GM12874 (cell line): ENCODE measurements around the gene MBNL2.

Experiments
- TF ChIP-seq, protein P1 (sequence below): IDR thresholded peaks from 2 replicates; pipeline ENCODE4 v1.5.1; 2011; ENCODE audit warnings: low read depth, mild to moderate bottlenecking, control low read depth, low read length, moderate library complexity; ENCODE audit not compliant: insufficient read depth

The MBNL2 gene

DNA sequence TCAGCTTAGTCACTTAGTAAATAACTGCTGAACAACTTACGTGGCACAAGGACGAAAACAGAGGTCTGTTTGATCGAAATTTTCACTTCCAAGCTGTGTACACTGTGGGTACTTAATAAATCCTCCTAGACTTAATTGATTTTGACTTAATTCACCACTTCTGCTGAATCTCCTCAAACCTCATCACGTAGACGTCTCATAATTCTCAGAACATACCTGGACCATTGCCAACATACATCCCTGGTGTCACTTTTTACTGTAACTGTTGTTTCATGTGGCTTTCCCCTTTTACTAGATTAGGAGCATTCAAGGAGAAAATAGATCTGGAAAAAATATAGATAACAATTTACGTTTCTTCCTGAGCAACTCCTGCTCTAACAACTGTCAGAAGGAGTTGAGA, 105.0 kb downstream of the MBNL2 start:
- TF ChIP-seq, protein P1, sequence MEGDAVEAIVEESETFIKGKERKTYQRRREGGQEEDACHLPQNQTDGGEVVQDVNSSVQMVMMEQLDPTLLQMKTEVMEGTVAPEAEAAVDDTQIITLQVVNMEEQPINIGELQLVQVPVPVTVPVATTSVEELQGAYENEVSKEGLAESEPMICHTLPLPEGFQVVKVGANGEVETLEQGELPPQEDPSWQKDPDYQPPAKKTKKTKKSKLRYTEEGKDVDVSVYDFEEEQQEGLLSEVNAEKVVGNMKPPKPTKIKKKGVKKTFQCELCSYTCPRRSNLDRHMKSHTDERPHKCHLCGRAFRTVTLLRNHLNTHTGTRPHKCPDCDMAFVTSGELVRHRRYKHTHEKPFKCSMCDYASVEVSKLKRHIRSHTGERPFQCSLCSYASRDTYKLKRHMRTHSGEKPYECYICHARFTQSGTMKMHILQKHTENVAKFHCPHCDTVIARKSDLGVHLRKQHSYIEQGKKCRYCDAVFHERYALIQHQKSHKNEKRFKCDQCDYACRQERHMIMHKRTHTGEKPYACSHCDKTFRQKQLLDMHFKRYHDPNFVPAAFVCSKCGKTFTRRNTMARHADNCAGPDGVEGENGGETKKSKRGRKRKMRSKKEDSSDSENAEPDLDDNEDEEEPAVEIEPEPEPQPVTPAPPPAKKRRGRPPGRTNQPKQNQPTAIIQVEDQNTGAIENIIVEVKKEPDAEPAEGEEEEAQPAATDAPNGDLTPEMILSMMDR = no peak

DNA sequence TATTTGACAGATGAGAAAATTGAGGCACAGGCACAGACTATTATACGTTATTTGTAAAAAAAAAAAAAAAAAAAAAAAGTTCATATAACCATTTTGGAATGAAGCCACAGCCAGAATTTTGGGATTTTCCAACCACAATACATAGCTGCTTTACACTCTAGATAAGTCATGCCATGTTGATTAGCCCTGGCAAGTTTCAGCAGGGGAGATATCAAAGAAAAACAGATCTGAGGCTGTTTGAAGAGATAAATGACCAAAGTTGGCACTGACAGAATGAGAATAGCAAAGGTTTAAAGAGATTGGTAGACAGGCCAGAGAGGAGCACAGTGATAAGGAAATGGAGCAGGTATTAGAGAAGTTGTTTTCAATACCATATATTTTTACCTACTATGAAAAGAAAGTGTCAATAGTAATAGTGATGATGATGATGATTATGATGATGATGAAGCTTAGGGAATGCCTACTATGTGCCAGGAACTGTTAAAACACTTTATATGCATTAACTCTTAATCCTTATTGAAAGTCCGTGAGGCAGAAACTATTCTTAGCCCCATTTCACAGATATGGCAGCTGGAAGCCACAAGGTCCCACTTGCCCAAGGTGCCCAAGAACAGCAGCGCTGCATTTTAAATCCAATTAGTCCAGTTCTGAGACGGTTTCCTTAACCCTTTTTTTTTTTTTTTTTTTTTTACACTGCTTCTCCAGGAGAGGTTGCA, 105.5 kb downstream of the MBNL2 start:
- TF ChIP-seq, protein P1 = no peak

DNA sequence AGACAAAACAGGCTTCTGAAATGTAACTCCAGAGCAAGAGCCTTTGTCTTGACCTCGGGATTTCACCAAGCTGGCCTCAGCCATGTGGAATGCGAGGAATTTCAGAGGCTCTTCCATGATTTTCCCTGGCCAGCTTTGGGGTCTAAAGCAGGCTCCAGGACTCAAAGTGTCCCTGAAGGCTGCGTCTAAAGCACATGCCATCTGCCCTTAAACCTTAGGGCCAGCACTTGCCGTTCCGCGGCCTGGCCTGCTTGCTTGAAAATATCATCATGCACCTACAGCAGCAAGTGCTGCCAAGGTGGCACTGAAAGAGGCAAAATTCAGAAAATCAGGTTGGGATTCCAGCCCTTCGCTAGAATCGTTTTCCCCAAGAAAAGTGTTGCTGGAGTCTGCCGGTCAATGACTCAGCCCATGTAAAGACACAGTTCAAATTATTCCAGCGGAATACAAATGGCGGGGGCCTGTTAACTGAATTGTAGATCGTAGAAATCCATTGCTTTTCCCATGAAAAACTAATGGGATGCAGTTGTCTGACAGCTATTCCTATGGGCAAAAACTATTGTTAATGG, 106.2 kb downstream of the MBNL2 start:
- TF ChIP-seq, protein P1 = no peak

DNA sequence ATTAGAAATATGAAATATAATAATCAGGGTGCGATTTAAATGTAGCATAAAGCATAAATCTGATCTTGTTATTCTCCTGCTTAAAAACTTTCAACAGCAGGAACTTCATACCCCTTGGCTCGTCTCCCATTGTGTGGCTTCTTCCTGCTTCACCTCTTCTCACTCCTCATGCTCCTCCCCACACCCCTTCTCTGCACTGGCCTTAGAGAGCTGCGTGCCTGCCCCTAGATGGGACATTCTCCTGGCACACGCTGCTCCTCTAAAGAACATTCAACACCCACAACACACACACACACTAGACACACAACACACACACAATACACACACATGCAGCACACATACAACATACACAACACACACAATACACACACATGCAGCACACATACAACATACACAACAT, 107.2 kb downstream of the MBNL2 start:
- TF ChIP-seq, protein P1 = no peak

DNA sequence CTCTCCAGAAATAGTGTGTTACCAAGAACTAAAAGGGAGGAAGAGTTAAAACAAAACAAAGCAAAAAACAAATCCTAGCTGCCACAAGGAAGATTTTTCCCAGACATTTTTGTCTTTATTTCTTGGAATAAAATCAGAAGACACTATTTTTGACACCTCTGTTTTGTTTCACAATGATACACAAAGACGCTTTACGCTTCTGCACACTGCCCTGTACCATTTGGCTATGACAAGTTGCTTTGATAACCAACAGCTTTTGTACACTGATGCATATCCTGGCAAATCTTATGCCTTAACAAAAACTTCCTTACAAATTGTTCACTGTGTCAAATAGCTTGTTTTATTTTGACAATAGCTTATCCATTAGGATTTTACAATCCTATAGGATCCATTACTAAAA, 108.3 kb downstream of the MBNL2 start:
- TF ChIP-seq, protein P1 = no peak

DNA sequence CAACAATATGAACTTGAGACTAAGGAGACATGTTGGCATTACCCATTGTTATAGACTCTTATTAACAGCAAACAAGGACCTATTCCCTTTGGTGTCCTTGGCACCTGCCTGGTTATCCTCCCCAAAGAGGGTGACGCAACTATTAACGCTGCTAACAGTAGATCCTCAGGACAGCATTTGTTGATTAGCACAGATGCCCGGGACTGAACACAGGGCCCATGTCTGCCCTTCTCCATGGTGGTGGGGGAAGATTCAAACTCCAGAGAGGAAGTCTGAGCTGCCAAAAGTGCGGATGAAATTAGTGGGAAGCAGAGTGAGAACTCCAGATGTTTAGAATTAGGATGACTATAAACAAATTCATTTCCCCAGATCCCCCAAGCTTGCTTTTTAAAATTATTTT, 110.6 kb downstream of the MBNL2 start:
- TF ChIP-seq, protein P1 = no peak

DNA sequence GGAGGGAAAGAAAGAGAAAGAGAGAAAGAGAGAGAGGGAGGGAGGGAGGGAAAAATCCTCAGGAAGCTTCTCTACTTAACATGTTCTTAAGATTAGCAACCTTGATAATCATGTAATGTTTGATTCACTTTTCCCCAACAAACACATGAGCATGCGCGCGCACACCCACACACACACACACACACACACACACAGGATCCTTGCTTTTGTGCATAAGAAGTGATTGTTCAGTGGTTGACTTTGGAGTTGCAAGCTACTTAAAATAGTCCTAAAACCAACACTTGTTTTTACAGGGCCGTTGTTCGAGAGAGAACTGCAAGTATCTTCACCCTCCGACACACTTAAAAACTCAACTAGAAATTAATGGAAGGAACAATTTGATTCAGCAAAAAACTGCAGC, 111.8 kb downstream of the MBNL2 start:
- TF ChIP-seq, protein P1 = no peak
